ENCODE data around the gene ERG. TPM values are rescaled to one million over a fixed set of nuclear protein-coding genes. Genes with fewer than 3 reads are reported as not detected.

Gene ERG
- total RNA-seq, 1 experiment from 2014 or later = not detected

GRCh38 chr21:38438462-38438893 lies 59.8 kb downstream of the ERG start:
- Mint-ChIP-seq H3K36me3 (ENCODE audit: insufficient read depth, unreplicated experiment) (no peaks in the 10 kb centered on the region), H3K9me3 (ENCODE audit: unreplicated experiment) (no peaks in the 10 kb centered on the region), H3K4me3 (ENCODE audit: unreplicated experiment) (no peak overlapping the region), H3K4me1 (ENCODE audit: low read depth, unreplicated experiment) (no peaks in the 10 kb centered on the region), H3K27ac (ENCODE audit: unreplicated experiment) (no peak overlapping the region), H3K27me3 (ENCODE audit: insufficient read depth, unreplicated experiment) (peaks cover 5% of the 10 kb centered on the region)
- TF ChIP-seq CTCF (IDR thresholded peaks at IDR 0.05; ENCODE audit: insufficient read depth in 1 of 2, low read depth in 1 of 2, low read length in 1 of 2, severe bottlenecking in 1 of 2, unreplicated experiment in 1 of 2) = no peak
- Histone ChIP-seq H3K4me3 (ENCODE audit: low read depth, low read length) (no peak overlapping the region), H3K27me3 (replicated peaks; ENCODE audit: control insufficient read depth, insufficient read depth, low read length) (no peaks in the 10 kb centered on the region), H3K36me3 (ENCODE audit: control insufficient read depth, insufficient read depth, low read length) (no peaks in the 10 kb centered on the region), H3K9me3 (no peaks in the 10 kb centered on the region), H3K4me1 (no peaks in the 10 kb centered on the region)
- intact Hi-C loops (cut with micrococcal nuclease; ENCODE audit: unreplicated experiment) = no loop called here
- ChIA-PET POLR2A (no interaction called here), CTCF (no interaction called here)
- DNase-seq = no peak
- no TSS peak for BruUV-seq (replicated peaks)

GRCh38 chr21:38436341-38436740 lies 61.9 kb downstream of the ERG start:
- Mint-ChIP-seq H3K4me3 (ENCODE audit: unreplicated experiment) (no peak overlapping the region), H3K27me3 (ENCODE audit: insufficient read depth, unreplicated experiment) (peaks cover 3% of the 10 kb centered on the region), H3K9me3 (ENCODE audit: unreplicated experiment) (no peaks in the 10 kb centered on the region), H3K36me3 (ENCODE audit: insufficient read depth, unreplicated experiment) (no peaks in the 10 kb centered on the region), H3K27ac (ENCODE audit: unreplicated experiment) (no peak overlapping the region), H3K4me1 (ENCODE audit: low read depth, unreplicated experiment) (no peaks in the 10 kb centered on the region)
- Histone ChIP-seq H3K4me3 (ENCODE audit: low read depth, low read length) (no peak overlapping the region), H3K4me1 (no peaks in the 10 kb centered on the region), H3K27me3 (replicated peaks; ENCODE audit: control insufficient read depth, insufficient read depth, low read length) (no peaks in the 10 kb centered on the region), H3K9me3 (no peaks in the 10 kb centered on the region), H3K36me3 (ENCODE audit: control insufficient read depth, insufficient read depth, low read length) (no peaks in the 10 kb centered on the region)
- intact Hi-C loops (cut with micrococcal nuclease; ENCODE audit: unreplicated experiment) = no loop called here
- TF ChIP-seq CTCF (IDR thresholded peaks at IDR 0.05; ENCODE audit: insufficient read depth in 1 of 2, low read depth in 1 of 2, low read length in 1 of 2, severe bottlenecking in 1 of 2, unreplicated experiment in 1 of 2) = no peak
- CTCF ChIA-PET = no interaction called here
- POLR2A ChIA-PET = no interaction called here
- BruUV-seq (replicated peaks) = no TSS peak
- DNase-seq = no peak

- Histone ChIP-seq H3K4me1 (no peaks in the 10 kb centered on the region), H3K27me3 (replicated peaks; ENCODE audit: control insufficient read depth, insufficient read depth, low read length) (no peaks in the 10 kb centered on the region), H3K4me3 (ENCODE audit: low read depth, low read length) (no peak overlapping the region), H3K36me3 (ENCODE audit: control insufficient read depth, insufficient read depth, low read length) (no peaks in the 10 kb centered on the region), H3K9me3 (peaks cover under 1% of the 10 kb centered on the region; the same call in 1 of the 2 replicates)
- ChIA-PET POLR2A (no interaction called here), CTCF (no interaction called here)
- Mint-ChIP-seq H3K36me3 (ENCODE audit: insufficient read depth, unreplicated experiment) (no peaks in the 10 kb centered on the region), H3K27ac (ENCODE audit: unreplicated experiment) (no peak overlapping the region), H3K4me1 (ENCODE audit: low read depth, unreplicated experiment) (no peaks in the 10 kb centered on the region), H3K9me3 (ENCODE audit: unreplicated experiment) (no peaks in the 10 kb centered on the region), H3K27me3 (ENCODE audit: insufficient read depth, unreplicated experiment) (peaks cover 3% of the 10 kb centered on the region), H3K4me3 (ENCODE audit: unreplicated experiment) (no peak overlapping the region)
- intact Hi-C loops (cut with micrococcal nuclease; ENCODE audit: unreplicated experiment) = no loop called here
- no TSS peak for BruUV-seq (replicated peaks)
- DNase-seq = no peak
- TF ChIP-seq CTCF (IDR thresholded peaks at IDR 0.05; ENCODE audit: insufficient read depth in 1 of 2, low read depth in 1 of 2, low read length in 1 of 2, severe bottlenecking in 1 of 2, unreplicated experiment in 1 of 2) = no peak
Measured at GRCh38 chr21:38434913-38435533, 63.3 kb downstream of the ERG start.
